ENCODE data around the gene TDP1. TPM values are rescaled to one million over a fixed set of nuclear protein-coding genes. Genes with fewer than 3 reads are reported as not detected.

TDP1 gene
- total and polyA plus RNA-seq, 2 experiments from 2014 or later, result 23.0 to 63.6 TPM

- Histone ChIP-seq H3K4me2 (peak overlapping the region; percentile 44), H3K27me3 (ENCODE audit: insufficient read depth) (no peaks in the 10 kb centered on the region), H3F3A (replicated peaks; ENCODE audit: low read depth) (no peaks in the 10 kb centered on the region), H3K9me2 (ENCODE audit: insufficient read depth) (no peaks in the 10 kb centered on the region), H4K20me1 (replicated peaks; ENCODE audit: insufficient read depth) (no peaks in the 10 kb centered on the region), H3K36me3 (ENCODE audit: insufficient read depth) (peaks cover 8% of the 10 kb centered on the region), H3K4me3 (0 out of 2 replicates have a peak overlapping the region, but pooled peaks have one; percentile 10), H2AFZ (no peak overlapping the region), H3K27ac (ENCODE audit: low read depth) (no peak overlapping the region), H3K4me1 (ENCODE audit: insufficient read depth) (peaks cover 34% of the 10 kb centered on the region), H3K79me2 (replicated peaks; ENCODE audit: insufficient read depth) (no peaks in the 10 kb centered on the region)
- no peak overlapping the region for H3K4me3 Mint-ChIP-seq
- DNase-seq (ENCODE audit: low spot score) (no peak), ATAC-seq (no peak)
- H3K27ac Mint-ChIP-seq, result peak overlapping the region; percentile 72
- TF ChIP-seq CTCF (conservative IDR thresholded peaks at IDR 0.05; ENCODE audit: low read depth in 2 of 2) (no peak), ETS1 (IDR thresholded peaks at IDR 0.05) (no peak), REST (IDR thresholded peaks at IDR 0.05; ENCODE audit: unreplicated experiment) (no peak), JUNB (IDR thresholded peaks at IDR 0.05; ENCODE audit: unreplicated experiment) (no peak), EZH2phosphoT487 (IDR thresholded peaks at IDR 0.05; ENCODE audit: unreplicated experiment) (no peak), CREB1 (CRISPR knock-in tag; IDR thresholded peaks at IDR 0.05; ENCODE audit: low read depth) (no peak), POLR2AphosphoS5 (IDR thresholded peaks at IDR 0.05; ENCODE audit: low read depth) (no peak), ZNF462 (CRISPR knock-in tag; IDR thresholded peaks at IDR 0.05) (no peak), ZNF114 (CRISPR knock-in tag; IDR thresholded peaks at IDR 0.05) (no peak), EZH2 (IDR thresholded peaks at IDR 0.05; ENCODE audit: low read depth, unreplicated experiment) (no peak), STAT1 (IDR thresholded peaks at IDR 0.05; ENCODE audit: unreplicated experiment) (no peak), NANOG (IDR thresholded peaks at IDR 0.05; ENCODE audit: borderline replicate concordance) (no peak), ZNF331 (CRISPR knock-in tag; IDR thresholded peaks at IDR 0.05; ENCODE audit: low read depth) (no peak)
- H3K4me1 Mint-ChIP-seq, result peaks cover 41% of the 10 kb centered on the region
- H3K27me3 Mint-ChIP-seq (ENCODE audit: insufficient read depth, low read depth, poor library complexity), result no peaks in the 10 kb centered on the region
- peaks cover 35% of the 10 kb centered on the region; the same call in 2 of the 3 replicates for H3K36me3 Mint-ChIP-seq (ENCODE audit: low read depth)
- H3K9me3 Mint-ChIP-seq, result no peaks in the 10 kb centered on the region
These were observed 31.4 kb downstream of the TDP1 start for GRCh38 chr14:89987161-89987475.
